NCI-H2171 (cell line): ENCODE results near the gene NFATC2.
A peak's percentile ranks its signal among the peaks of the same experiment; 100 is the strongest.

ENCODE experiments used
- DNase-seq: peaks from one replicate; lab custom pipeline; 2025; lab: John Stamatoyannopoulos, UW

The NFATC2 gene

DNA sequence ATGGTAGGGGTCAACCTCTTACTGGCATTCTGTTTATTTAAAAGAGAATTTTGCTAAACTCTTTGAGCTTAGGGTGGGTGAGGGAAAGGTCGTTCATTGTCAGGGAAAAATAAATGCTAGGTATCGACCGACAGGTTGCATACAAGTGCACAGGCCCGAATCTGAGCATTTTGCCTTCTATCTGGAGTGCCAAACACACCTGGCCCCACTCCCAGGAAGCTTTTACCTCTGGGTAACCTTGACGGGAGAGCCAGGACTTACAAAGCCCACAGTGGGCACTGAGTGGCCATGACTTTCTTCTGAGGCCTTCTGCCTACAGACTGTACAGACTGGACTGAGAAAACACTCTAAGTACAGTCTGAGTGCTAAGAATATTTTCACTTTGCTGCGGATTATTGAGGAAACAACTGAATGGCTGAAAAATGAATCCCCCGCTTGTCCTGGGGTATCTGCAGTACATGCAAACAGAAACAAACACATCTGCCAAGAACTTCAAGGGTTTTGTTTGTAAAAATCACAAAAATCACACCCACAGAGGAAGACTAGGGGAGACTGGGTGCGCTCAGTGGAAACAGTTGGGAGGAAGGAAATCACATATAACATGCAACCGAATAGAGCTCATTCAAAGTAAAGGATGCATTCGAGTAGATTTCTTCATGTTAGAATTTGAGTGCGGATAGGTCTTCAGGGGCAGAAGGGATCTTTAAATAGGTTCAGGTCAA is 152.8 kb downstream of the NFATC2 start:
- DNase-seq: no peak

- DNase-seq: no peak
Measured at GRCh38 chr20:51388756-51389542, 153.6 kb downstream of the NFATC2 start.

DNA sequence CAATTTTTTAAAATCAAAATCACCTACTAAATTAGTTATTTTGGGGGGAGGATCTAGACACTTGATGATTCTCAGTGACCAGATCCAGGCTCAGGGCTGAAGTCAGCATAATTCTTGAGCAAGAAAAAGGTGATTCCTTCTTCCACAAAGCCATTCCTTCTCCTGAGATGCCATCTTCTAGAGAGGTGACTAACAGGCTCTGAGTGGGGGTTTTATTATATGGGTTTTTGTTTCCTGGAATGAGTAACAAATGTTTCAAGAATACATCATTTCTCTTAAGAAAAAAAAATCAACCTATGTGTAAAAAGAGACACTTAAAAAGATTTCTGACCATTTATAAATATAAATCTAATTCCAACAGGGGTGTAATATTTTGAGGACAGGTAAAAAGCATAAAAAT is 154.3 kb downstream of the NFATC2 start:
- DNase-seq: no peak

GRCh38 chr20:51387125-51387875 is 155.2 kb downstream of the NFATC2 start:
- DNase-seq: no peak

DNA sequence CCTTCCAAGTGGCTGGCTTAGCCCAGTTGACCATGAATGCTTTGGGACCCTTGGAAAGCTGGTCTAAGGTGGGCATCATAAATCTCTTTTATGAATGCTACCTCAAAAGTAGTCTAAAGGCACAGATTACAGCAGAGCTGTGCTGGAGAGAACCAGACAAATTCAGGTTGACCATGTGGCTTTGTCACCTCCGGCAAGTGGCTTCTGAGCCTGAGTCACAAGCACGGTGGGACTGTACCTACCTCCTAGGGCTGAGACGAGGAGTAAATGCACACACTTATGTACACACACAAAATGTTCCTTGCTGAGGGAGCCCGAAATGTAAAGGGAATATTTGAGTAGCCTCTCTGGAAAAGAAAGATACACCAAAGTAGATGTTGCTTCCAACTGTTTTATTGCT is 155.9 kb downstream of the NFATC2 start:
- DNase-seq: no peak

DNA sequence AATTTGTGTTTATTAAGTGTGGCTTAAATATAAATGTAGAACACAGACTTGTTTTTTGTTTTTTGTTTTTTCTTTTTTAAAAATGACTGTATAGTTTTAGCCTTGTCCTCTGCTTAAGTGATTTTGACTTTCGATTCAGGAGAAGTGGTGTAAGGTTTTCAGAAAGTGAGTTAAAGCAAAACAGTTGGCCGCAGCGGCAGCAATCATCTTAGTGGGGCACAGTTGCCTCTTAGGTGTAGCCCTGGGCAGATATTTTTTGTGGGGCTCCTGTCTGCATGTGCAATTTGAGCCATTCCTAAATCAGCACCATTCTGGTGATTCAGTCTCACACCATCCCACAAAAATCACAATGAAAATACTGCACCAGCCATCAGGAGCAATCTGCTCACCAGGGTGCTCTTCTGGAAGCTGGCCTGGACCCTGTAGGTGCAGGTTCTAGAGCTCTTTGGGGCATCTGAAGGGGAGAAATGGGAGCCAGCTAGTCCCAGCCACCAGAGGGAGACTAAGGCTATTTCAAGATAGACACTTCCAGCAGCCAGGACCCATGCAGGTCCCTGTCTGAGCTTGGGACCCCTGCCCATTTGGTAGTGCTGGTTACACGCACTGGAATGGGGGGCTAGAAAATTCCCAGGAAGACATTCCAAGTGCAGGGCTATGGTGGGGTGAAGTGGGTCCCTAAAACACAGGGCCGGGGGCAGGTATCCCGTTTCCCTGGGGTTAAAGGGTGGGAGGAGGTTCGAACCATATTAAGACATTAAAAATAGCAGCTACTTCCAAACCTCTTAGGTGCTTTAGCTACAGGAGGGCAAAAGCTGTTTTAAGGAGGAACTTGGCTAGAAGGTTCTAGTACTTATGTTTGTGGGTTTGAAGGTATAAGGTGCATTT is 156.6 kb downstream of the NFATC2 start:
- DNase-seq: no peak

DNA sequence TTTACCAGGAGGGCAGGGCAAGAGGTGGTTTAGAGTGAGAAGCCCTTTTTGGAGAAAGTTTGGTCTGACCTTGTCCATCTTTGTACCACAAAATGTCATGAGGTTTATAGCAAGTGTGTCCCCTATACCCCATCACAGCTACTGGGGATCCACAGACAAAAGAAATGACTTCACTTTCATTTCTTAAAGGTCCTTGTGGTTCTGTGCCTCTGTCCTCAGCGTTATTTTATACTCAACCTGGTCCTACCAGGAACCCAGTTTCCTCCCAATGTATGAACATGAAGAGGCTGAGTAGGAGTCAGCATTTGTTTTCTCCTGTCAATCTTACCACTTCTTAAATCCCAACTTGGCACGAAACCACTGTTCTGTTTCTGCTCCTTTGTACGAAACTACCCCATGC is 157.6 kb downstream of the NFATC2 start:
- no peak for DNase-seq

- DNase-seq: no peak
Measured at GRCh38 chr20:51383891-51384510, 158.5 kb downstream of the NFATC2 start.

GRCh38 chr20:51382986-51383821 is 159.3 kb downstream of the NFATC2 start:
- DNase-seq: peak; percentile 70

DNA sequence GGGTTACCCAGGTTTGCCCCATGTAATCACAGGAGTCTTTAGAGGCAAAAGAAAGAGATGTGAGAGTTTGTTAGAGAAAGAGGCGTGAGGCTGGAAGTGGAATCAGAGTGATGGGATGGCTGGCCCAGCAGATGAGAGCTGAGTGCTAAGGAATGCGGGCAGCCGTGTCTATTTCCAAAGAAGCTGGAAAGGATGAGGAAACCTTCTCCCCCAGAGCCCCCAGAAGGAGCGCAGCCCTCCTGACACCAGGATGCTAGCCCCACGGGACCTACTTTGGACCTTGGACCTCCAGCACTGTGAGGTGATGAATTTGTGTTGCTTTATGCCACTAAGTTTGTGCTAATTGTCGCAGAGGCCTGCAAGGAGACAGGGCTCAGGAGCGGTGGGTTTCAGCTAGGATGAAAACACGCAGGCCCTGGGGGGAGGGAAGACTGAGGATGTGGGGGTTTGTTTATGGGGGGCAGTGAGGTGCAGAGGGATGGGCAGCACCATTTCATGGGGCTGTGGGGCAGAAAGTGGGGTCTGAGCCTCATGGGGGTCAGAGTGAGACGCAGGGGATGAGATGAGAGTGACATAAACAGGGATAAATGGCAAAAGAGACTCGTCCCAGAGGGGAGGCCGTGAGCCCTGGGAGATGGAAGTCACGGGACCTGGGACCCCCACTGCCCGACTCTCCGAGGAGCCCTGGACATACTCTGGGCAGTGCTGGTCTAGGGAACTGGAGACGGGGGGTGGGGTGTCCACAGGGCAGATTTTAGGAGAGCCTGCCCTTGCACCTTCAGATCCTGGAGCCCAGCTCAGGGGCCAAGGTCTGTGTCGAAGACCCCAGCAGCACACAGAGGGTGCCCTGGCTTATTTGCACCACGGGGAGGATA is 160.2 kb downstream of the NFATC2 start:
- DNase-seq: no peak

- no peak for DNase-seq
Measured at GRCh38 chr20:51381557-51381956, 161.0 kb downstream of the NFATC2 start.

GRCh38 chr20:51380401-51381385 is 161.8 kb downstream of the NFATC2 start:
- DNase-seq: no peak

DNA sequence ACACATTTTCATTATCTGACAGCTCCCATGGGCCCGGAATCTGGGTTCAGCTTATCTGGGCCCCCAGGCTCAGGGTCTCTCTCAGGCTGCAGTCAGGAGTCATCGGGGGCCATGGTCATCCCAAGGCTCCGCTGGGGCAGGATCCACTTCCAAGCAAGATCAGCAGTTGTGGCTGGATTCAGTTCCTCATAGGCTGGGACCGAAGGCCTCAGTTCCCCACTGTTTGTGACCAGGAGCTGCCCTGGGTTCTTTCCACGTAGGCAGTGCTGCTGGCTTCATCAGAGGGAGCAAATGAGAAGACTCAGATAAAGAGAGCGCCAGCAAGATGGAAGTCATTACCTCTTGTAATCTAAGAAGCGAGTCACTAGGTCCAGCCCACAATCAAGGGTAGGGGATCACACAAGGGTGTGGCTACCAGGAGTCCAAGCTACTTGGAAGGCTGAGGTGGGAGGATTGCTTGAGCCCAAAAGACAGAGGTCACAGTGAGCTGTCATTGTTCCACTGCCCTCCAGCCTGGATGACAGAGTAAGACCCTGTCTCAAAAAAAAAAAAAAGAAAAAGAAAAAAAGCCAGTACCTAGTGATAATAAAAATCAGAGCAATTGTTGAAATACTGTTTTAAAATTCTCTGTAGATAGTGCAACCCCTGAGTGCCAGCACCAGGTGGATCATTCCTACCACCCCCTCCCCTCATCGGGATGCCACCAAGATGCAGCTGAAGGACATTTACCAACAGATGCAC is 162.7 kb downstream of the NFATC2 start:
- DNase-seq: no peak

GRCh38 chr20:51378171-51378928 is 164.2 kb downstream of the NFATC2 start:
- no peak for DNase-seq

DNA sequence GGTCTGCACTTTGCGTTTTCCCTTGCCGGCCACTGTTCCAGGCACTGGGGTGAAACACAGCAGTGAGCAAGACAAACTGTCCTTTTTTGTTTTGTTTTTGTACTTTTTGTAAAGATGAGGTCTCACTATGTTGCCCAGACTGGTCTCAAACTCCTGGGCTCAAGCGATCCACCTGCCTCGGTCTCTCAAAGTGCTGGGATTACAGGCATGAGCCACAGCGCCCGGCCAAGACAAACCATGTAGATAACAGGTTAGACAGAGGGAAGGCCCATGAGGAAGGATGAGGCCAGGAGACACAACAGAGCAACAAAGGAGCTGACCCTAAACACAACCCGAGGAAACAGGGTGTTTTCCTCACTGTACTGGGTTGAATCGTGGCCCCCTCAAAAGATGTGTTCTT is 165.4 kb downstream of the NFATC2 start:
- DNase-seq: no peak

- DNase-seq: no peak
Measured at GRCh38 chr20:51376111-51376510, 166.4 kb downstream of the NFATC2 start.

DNA sequence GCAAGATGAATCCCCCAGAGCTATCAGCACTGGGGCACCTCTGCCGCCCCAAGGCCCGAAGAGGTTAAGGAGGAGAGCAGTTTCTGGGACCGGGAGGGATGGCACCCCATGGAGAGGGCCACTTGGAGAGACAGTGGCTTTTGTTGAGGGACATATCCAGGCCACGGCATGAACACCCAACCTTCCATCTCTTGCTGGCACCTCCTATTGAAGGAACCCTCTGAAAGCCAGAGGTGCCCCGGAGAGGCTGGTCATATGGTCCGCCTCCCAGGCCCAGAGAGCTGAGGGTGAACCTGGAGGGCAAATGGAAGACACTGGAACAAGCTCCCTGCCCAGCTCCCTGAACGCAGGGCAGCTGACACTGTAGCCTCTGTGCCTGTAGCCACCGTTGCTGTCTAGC is 167.0 kb downstream of the NFATC2 start:
- DNase-seq: no peak
